PC-9 (cell line): ENCODE data around the gene SIRPD. TPM values are rescaled to one million over a fixed set of nuclear protein-coding genes. Genes with fewer than 3 reads are reported as not detected.
A peak's percentile ranks its signal among the peaks of the same experiment; 100 is the strongest.

ENCODE experiments used
- BruUV-seq: library from RNA; stranded (reverse); fragments of 400-500 nt; replicated peaks from 2 replicates; lab custom pipeline; 2021; lab: Mats Ljungman, UMichigan
- CTCF ChIA-PET: fragments of 300-600 bp; sonication (Branson Sonifier 250); formaldehyde crosslinking; loops from one replicate; lab custom pipeline; 2022; ENCODE audit warnings: antibody characterized with exemption; lab: Charles Lee
- POLR2A ChIA-PET: fragments of 300-600 bp; sonication (Branson Sonifier 250); formaldehyde crosslinking; loops from one replicate; lab custom pipeline; 2022; ENCODE audit warnings: antibody characterized with exemption; ENCODE audit not compliant: unreplicated experiment; lab: Charles Lee
- DNase-seq, 2 experiments: peaks; one replicate each; pipeline versions ENCODE4 v3.0.0 to v3.0.0-alpha.2; 2015 to 2022; ENCODE audit warnings: mixed read lengths in 1 of 2
- H2AFZ ChIP-seq: fragments of 200-600 bp; sonication (generic); 2 replicates; pipeline ENCODE4 v1.8.1; 2017; ENCODE audit warnings: antibody characterized with exemption
- H3F3A ChIP-seq: fragments of 200-600 bp; sonication (generic); 2 replicates; pipeline ENCODE4 v1.8.1; 2017; ENCODE audit warnings: antibody characterized with exemption, mild to moderate bottlenecking, low read depth; ENCODE audit not compliant: insufficient read depth
- H3K27ac ChIP-seq: fragments of 200-600 bp; sonication (generic); 2 replicates; pipeline ENCODE4 v1.6.1; 2016; ENCODE audit warnings: mixed run types
- H3K27me3 ChIP-seq: fragments of 200-600 bp; sonication (generic); 2 replicates; pipeline ENCODE4 v1.6.1; 2016; ENCODE audit warnings: low read depth, mixed run types; ENCODE audit not compliant: insufficient read depth
- H3K36me3 ChIP-seq: fragments of 200-600 bp; sonication (generic); 2 replicates; pipeline ENCODE4 v1.6.1; 2016; ENCODE audit warnings: low read depth, mixed run types
- H3K4me1 ChIP-seq: fragments of 200-600 bp; sonication (generic); replicated peaks from 2 replicates; pipeline ENCODE4 v1.6.1; 2016; ENCODE audit warnings: mixed run types; ENCODE audit not compliant: insufficient read depth
- H3K4me2 ChIP-seq: fragments of 200-600 bp; sonication (generic); 2 replicates; pipeline ENCODE4 v1.6.1; 2017; ENCODE audit warnings: mixed run types
- H3K4me3 ChIP-seq: fragments of 200-600 bp; sonication (generic); 2 replicates; pipeline ENCODE4 v1.6.1; 2016; ENCODE audit warnings: mixed run types
- H3K79me2 ChIP-seq: fragments of 200-600 bp; sonication (generic); 2 replicates; pipeline ENCODE4 v1.6.1; 2017; ENCODE audit warnings: low read depth, mixed run types
- H3K9me2 ChIP-seq: fragments of 200-600 bp; sonication (generic); 2 replicates; pipeline ENCODE4 v1.8.1; 2017; ENCODE audit warnings: mild to moderate bottlenecking; ENCODE audit not compliant: insufficient read depth
- H3K9me3 ChIP-seq: fragments of 200-600 bp; sonication (generic); 2 replicates; pipeline ENCODE4 v1.8.1; 2016; ENCODE audit warnings: low read depth; ENCODE audit not compliant: insufficient read depth
- H4K20me1 ChIP-seq: fragments of 200-600 bp; sonication (generic); 2 replicates; pipeline ENCODE4 v1.8.1; 2017; ENCODE audit not compliant: insufficient read depth
- EZH2 ChIP-seq: fragments of 200-600 bp; sonication (generic); IDR thresholded peaks from 2 replicates; pipeline ENCODE4 v1.8.0; 2017; ENCODE audit warnings: antibody characterized with exemption, low read depth
- intact Hi-C: fragments of 100-400 bp; cut with micrococcal nuclease; formaldehyde crosslinking; loops from one replicate; pipeline ENCODE4 v1.10.0; 2022; ENCODE audit not compliant: unreplicated experiment
- total RNA-seq: library from RNA; stranded (reverse); gene quantifications from 2 replicates; pipeline ENCODE4 v1.2.3, GENCODE V29; 2021
- TF ChIP-seq, protein P1 (sequence below): fragments of 200-600 bp; sonication (generic); conservative IDR thresholded peaks from 2 replicates; pipeline ENCODE4 v1.6.1; 2017; ENCODE audit warnings: mixed run types, antibody characterized with exemption, mild to moderate bottlenecking, moderate library complexity

SIRPD gene
- total RNA-seq, 1 experiment from 2014 or later = 0.37 TPM

GRCh38 chr20:1566701-1567100 is 9.2 kb upstream of the SIRPD start:
- intact Hi-C loops = loop anchor here (1.0 kb wide), 3 partner anchors 61 to 198 kb away; no protein-coding TSS in a partner anchor
- Histone ChIP-seq H3K9me3 (peaks cover 34% of the 10 kb centered on the region), H4K20me1 (no peaks in the 10 kb centered on the region), H3K27me3 (no peaks in the 10 kb centered on the region), H3K79me2 (no peaks in the 10 kb centered on the region), H3K4me2 (peak overlapping the region; percentile 56), H3K4me3 (0 out of 2 replicates have a peak overlapping the region, but pooled peaks have one; percentile 17), H3K27ac (peak overlapping the region; percentile 99), H3K4me1 (peaks cover 67% of the 10 kb centered on the region), H3F3A (peaks cover 56% of the 10 kb centered on the region), H2AFZ (no peak overlapping the region), H3K9me2 (no peaks in the 10 kb centered on the region), H3K36me3 (peaks cover 36% of the 10 kb centered on the region)
- POLR2A ChIA-PET = interaction anchor here (0.6 to 1.2 kb wide), 5 partner anchors 63 to 1156 kb away, joined by 3 to 6 read pairs (median 5); no protein-coding TSS in a partner anchor
- CTCF ChIA-PET = interaction anchor here (0.5 to 1.8 kb wide), 2 partner anchors 63 to 197 kb away, joined by 3 to 6 read pairs; no protein-coding TSS in a partner anchor
- peak in 1 of 2 experiments; percentile 76 for DNase-seq
- BruUV-seq = TSS peak; percentile 48
- TF ChIP-seq EZH2 = no peak
- TF ChIP-seq, protein P1, sequence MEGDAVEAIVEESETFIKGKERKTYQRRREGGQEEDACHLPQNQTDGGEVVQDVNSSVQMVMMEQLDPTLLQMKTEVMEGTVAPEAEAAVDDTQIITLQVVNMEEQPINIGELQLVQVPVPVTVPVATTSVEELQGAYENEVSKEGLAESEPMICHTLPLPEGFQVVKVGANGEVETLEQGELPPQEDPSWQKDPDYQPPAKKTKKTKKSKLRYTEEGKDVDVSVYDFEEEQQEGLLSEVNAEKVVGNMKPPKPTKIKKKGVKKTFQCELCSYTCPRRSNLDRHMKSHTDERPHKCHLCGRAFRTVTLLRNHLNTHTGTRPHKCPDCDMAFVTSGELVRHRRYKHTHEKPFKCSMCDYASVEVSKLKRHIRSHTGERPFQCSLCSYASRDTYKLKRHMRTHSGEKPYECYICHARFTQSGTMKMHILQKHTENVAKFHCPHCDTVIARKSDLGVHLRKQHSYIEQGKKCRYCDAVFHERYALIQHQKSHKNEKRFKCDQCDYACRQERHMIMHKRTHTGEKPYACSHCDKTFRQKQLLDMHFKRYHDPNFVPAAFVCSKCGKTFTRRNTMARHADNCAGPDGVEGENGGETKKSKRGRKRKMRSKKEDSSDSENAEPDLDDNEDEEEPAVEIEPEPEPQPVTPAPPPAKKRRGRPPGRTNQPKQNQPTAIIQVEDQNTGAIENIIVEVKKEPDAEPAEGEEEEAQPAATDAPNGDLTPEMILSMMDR = no peak

DNA sequence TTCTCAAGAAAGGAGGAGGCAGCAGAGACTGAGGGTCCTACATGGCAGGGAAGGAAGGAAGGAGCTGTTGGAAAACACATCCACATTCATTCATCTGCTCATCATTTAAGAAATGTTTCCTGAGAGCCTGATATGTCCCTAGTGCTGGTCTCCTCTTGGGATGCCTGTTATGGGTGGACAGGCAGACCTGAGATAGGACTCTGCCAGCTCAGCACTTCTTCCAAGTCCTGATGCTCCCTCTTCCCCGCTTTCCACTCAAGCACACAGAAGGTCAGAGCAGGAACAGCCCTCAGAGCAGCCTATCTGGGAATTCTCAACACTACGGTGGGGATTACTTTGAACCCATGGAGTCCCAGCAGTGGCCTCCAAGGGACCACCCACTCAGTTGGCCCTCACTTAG is 8.0 kb upstream of the SIRPD start:
- intact Hi-C loops = no loop called here
- no peak for DNase-seq
- TF ChIP-seq, protein P1 = no peak
- TF ChIP-seq EZH2 = no peak
- ChIA-PET CTCF (no interaction called here), POLR2A (no interaction called here)
- Histone ChIP-seq H3F3A (peaks cover 56% of the 10 kb centered on the region), H3K27ac (peak overlapping the region; percentile 99), H3K9me2 (no peaks in the 10 kb centered on the region), H3K79me2 (no peaks in the 10 kb centered on the region), H3K4me2 (peak overlapping the region; percentile 56), H3K4me3 (no peak overlapping the region), H2AFZ (no peak overlapping the region), H3K4me1 (peaks cover 59% of the 10 kb centered on the region), H3K9me3 (peaks cover 39% of the 10 kb centered on the region), H3K27me3 (no peaks in the 10 kb centered on the region), H4K20me1 (no peaks in the 10 kb centered on the region), H3K36me3 (peaks cover 46% of the 10 kb centered on the region)
- no TSS peak for BruUV-seq

DNA sequence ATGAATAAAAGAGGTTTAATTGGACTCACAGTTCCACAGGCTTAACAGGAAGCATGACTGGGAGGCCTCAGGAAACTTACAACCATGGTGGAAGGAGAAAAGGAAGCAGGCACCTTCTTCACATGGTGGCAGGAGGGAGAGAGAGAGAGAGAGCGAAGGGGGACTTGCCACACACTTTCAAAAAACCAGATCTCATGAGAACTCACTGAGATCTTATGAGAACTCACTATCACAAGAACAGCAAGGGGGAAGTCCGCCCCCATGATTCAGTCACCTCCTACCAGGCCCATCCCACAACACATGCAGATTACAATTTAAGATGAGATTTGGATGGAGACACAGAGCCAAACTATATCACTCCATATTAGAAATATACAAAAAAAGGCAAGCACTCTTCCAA is 6.1 kb upstream of the SIRPD start:
- Histone ChIP-seq H4K20me1 (no peaks in the 10 kb centered on the region), H3K9me3 (peaks cover 51% of the 10 kb centered on the region), H3K4me3 (no peak overlapping the region), H3K4me2 (no peak overlapping the region), H3K27me3 (no peaks in the 10 kb centered on the region), H3F3A (peaks cover 42% of the 10 kb centered on the region), H2AFZ (no peak overlapping the region), H3K4me1 (peaks cover 41% of the 10 kb centered on the region), H3K27ac (no peak overlapping the region), H3K79me2 (no peaks in the 10 kb centered on the region), H3K9me2 (no peaks in the 10 kb centered on the region), H3K36me3 (peaks cover 46% of the 10 kb centered on the region)
- intact Hi-C loops = no loop called here
- no TSS peak for BruUV-seq
- TF ChIP-seq, protein P1 = no peak
- TF ChIP-seq EZH2 = no peak
- POLR2A ChIA-PET = no interaction called here
- CTCF ChIA-PET = no interaction called here
- no peak for DNase-seq
